WI38 (cell line): ENCODE data around the gene PLEKHM3.

Experiments
- H3K4me3 ChIP-seq: 2 replicates; pipeline ENCODE4 v1.5.1; 2011; ENCODE audit warnings: low read depth, mild to moderate bottlenecking, control low read depth, low read length
- TF ChIP-seq, protein P1 (sequence below): IDR thresholded peaks from 2 replicates; pipeline ENCODE4 v1.5.1; 2012; ENCODE audit warnings: low read depth, mild to moderate bottlenecking, control low read depth, low read length

The PLEKHM3 gene

DNA sequence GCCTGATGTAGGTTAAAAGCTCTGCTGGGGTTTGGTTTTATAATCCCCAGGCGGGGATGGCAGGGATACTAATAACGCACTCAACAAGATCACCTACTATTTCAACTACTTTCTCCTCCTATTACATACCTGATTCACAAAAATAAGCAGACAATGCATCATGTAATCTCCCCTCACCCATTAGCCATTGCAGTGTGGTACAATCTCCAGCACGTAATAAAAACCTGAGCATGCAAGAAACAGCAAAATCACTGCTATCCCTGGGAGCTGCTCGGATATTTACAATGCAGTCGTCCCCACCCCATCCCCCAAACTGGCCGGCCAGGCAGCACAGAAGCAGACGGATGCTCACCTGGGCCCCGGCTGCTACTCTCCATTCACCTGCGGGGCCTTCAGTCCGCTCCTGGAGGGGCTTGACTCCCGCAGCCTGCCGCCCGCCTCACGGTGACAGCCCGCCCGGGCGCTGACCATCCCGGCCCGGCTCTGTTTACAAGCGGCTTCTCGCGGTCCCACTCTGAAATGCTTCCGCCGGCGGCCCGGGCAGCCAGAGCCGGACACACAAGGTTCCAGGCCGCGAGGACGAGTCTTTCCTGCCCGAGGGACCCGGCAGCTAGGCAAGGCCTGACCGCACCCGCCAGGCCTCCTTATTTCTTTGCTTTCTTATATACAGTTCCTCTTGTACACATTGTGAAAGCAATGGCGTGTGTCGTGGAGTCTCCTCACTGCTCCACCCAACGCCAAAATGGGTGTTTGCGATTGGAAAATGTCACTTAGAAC lies at the start of gene PLEKHM3:
PLEKHM3 (minus strand) TSS at position 491 of the 777 bp plus-strand sequence. CDS start 23,888 bp downstream, outside the sequence.
- TF ChIP-seq, protein P1, sequence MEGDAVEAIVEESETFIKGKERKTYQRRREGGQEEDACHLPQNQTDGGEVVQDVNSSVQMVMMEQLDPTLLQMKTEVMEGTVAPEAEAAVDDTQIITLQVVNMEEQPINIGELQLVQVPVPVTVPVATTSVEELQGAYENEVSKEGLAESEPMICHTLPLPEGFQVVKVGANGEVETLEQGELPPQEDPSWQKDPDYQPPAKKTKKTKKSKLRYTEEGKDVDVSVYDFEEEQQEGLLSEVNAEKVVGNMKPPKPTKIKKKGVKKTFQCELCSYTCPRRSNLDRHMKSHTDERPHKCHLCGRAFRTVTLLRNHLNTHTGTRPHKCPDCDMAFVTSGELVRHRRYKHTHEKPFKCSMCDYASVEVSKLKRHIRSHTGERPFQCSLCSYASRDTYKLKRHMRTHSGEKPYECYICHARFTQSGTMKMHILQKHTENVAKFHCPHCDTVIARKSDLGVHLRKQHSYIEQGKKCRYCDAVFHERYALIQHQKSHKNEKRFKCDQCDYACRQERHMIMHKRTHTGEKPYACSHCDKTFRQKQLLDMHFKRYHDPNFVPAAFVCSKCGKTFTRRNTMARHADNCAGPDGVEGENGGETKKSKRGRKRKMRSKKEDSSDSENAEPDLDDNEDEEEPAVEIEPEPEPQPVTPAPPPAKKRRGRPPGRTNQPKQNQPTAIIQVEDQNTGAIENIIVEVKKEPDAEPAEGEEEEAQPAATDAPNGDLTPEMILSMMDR: no peak
- H3K4me3 ChIP-seq: peak within 1 kb of the TSS; percentile 97

DNA sequence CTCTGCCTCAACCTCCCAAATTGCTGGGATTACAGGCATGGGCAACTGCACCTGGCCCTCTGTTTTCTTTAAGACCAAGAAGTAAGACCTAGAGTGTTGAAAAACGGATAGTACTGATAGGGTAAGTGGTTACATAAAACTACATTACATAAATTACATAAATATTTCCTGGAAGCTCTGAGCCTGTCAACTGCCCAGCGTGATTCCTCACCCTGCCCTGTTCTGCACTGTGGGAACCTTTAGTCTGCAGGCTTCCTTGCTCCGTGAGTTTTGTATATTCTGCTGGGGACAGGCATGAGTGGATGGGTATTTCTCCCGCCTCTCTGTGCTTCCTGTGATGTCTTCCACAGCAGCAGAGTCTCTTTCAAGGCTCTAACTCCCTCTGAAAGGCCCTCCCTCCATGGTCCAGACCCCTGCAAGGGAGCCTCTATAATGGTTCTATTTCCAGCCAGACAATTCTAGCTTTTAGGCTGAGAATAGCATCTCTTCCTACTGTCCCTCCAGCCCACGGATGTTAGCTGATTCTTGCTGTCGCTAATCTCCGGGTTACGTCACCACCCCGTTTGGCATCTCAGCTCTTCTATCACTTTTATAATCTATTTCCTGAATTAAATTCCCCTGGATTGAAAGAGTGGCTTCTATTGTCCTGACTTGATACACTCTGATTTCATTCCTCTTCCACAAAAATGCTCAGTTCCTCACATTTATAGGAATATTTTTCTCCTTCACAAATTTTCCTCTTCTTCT lies 49.5 kb upstream of the PLEKHM3 start:
- no peak overlapping the region for H3K4me3 ChIP-seq
- TF ChIP-seq, protein P1: no peak

DNA sequence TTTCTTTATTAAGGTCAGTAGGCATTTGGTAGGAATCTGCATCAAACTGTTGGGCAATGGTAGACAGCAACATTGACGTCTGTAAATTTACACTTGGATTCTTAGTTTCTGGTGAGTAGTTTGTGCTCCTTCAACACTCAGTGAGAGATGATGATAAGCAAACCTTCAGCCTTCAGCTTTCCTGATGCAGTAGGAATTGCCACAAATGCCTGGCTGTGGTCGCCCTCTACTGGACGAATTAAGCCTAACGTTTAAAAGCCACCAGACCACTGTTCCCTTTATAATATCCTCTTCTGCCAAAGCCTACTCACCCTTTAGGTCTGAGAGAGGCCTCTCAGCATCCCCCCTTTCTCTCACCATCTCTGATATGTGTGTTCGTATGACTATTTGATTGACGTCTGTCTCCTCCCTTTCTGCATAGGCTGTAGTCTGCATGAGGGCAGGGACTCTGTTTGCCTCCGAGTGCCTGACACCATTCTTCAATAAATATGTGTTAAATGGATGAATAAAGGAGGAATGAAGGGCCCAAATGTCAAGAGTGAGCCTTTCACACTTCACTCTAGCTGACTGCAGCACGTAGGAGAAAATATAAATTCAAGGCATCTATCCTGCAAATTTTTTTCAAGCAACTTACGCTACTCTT lies 47.0 kb upstream of the PLEKHM3 start:
- H3K4me3 ChIP-seq: no peak overlapping the region
- TF ChIP-seq, protein P1: no peak; the same call in 1 of the 2 replicates

DNA sequence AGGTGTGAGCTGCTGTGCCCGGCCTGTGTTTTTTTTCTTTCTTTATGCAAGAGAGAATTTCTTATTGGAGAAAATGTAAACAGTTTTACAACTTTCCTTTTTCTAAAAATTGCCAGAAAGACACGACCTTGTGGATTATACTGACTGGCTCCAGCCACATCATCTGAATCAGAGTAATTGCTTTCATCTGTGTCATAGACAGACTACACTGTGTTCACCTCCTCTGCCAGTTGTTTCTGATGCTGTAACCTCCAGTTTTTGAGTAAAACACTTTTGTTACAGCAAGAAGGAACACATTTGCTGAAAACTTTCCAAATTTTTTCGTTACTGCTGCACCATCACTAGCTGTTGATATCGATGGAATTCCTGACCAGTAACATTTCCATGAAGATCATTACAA lies 43.9 kb upstream of the PLEKHM3 start:
- TF ChIP-seq, protein P1: no peak
- no peak overlapping the region for H3K4me3 ChIP-seq

- no peak overlapping the region for H3K4me3 ChIP-seq
- TF ChIP-seq, protein P1: no peak
These were observed 40.7 kb upstream of the PLEKHM3 start for GRCh38 chr2:208066016-208066415.

DNA sequence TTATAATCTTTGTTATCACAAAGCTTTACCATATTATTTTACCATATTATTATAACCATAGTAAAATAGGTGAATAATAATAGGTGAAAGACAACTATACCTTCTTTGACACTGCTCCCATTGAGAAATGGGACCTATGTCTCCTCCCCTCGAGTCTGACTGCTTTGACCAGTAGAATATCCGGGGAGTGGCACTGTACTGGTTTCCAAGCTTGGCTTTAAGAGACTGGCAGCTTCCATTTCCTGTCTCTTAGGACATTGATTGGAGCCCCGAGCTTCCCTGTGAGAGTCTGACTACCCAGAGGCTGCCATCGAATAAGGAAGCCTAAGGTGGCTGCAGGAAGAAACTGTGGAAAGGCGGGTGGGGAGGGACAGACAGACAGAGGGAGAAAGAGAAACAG lies 40.1 kb upstream of the PLEKHM3 start:
- TF ChIP-seq, protein P1: no peak
- H3K4me3 ChIP-seq: no peak overlapping the region
